Inferior parietal cortex (tissue), 1 donor: ENCODE results near the gene SKIL.

Source experiments
- DNase-seq: peaks from one replicate; pipeline ENCODE4 v3.0.0-alpha.2; 2016; ENCODE audit errors: extremely low spot score

The SKIL gene

DNA sequence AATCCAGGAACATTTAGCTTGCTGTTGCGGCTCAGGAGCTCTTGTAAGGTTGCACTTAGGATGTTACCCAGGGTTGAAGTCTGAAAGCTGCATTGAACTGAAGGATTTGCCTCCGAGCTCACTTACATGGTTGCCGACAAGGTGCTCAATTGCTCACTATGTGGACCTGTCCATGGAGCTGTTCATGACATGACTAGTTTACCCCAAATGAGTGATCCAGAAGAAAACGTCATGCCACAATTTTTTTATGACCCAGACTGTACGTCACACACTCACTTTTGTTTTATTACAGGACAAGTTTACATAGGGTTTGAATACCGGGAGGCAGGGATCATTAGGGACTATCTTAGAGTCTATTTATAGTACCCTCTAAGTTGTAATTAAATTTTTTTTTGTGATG, 40.2 kb downstream of the SKIL start:
- DNase-seq, result no peak

DNA sequence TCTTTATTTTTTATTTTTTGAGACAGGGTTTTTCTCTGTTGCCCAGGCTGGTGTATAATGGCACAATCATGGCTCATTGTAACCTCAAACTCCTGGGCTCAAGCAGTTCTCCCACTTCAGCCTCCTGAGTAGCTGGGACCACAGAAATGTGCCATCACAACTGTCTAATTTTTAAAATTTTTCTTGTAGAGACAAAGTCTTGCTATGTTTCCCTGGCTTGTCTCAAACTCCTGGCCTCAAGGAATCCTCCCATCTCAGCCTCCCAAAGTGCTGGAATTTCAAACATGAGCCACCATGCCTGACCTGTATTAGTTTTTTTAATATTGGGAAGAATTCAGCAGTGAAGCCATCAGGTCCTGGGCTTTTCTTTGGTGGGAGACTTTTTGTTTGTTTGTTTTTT, 47.6 kb downstream of the SKIL start:
- no peak for DNase-seq

DNA sequence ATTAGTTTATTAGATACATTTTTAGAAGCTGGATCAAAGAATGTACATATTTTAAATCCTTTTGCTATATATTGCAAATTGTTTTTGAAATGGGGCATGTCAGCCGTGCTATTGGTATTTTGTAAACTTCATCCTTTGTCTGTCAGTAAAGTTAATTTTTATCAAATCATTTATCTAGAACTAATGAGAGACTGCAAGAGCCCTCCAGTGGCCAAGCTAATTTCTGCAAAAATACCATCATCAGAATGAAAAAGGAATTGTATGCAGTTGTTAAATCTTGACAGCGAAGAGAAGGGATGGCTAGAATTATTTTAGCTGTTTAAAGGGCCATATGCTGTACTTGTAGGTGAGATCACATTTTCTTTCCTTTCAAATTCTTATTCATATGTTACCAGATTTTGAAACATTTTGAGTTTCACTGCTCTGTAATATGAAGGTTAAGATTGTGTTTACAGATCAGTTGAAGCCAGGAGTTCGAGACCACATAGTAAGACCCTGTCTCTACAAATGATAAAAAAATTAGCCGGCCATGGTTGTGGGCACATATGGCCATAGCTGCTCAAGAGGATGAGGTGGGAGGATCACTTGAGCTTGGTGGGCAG, 53.0 kb downstream of the SKIL start:
- DNase-seq, result peak; percentile 67

DNA sequence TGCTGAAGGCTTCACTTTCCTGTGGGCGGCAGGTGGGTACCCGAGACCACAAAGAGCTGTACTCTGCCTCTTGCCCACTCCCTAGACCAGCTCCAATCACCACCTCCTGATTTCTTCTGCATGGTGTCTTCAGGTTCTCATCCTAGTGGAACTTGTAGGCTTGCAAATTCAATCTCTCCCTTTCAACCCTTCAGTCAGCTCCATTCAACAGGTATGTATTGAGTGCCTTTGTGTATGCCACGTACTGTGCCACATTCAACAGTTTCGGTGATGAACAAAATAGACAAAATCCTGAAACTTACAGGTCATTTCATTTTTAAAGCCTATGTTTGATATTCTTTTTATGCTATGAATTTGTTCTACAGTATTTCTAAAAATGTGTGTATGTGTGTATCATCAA, 55.8 kb downstream of the SKIL start:
- DNase-seq, result no peak

DNA sequence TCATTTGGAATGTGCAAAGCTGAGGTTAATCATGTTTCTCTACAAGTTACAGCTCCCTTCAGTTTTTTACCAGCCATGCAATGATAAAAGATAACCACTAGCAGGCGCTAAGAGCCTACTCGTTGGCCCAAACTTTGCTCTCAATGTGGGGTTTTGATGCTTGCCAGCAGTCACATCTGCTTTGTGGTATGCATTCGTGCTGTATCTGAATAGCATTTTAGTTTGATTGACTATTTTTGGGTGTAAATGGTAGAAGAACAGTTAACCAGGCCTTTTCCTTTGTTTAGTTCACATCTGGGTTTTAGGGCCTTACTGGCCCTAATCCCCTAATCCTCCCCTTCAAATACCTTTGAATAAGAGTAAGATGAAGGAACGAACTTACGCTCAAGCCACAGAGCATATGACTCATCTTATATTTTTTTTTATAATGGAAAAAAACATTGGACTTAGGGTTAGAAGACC, 56.7 kb downstream of the SKIL start:
- peak; percentile 92 for DNase-seq

DNA sequence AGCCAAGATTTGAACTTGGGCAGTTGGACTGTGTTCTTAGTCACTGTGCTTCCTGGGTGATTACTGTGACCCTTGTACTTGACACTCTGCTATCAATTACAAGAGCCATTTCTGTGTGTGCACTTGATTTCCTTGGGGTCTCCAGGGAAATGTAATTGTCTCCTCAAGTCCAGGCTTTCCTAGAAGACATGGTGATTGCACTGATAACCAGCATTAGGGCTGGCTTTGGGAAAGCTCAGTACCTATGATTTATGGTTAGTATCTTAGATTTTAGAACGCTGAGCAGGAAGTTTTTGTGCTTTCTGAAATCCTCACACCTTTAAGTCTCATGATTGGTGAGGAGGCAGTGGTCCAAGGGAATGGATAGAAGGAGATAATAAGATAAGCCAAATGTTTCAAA, 59.6 kb downstream of the SKIL start:
- no peak for DNase-seq

DNA sequence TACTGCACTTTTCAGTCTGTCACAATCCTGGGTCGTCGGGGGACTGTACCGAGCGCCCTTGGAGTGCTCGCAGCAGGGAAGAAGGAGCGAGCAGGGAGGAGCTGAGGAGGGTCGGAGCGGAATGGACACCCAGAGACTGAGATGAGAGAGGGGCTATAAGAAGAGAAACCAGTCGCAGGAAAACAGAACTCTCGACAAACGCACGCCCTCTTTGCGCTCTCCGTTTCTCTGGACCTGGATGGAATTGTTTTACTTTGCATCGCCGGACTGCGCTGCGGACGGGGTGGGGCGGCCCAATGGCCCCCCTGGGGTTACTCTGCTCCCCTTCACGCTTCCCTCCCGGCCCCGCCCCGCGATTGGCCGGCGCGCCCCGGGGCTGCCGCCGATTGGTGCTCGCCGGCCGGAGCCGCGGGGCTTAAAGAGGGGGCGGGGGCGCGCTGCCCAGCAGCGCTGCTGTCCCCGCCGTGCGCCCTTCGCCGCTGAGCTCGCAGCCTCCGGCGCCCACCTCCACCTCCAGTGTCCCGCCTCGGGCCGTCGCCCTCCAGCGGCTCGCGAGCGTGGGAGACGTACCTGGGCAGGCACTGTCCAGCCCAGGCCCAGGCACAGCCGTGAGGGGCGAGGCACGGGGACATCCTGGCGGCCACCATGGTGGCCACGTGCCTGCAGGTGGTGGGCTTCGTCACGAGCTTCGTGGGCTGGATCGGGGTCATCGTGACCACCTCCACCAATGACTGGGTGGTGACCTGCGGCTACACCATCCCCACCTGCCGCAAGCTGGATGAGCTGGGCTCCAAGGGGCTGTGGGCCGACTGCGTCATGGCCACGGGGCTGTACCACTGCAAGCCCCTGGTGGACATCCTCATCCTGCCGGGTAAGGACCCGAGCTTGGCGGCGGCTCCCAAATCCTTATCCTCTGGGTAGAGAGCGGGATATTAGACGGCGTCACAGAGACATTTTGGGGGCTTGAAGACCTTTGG, 61.2 kb downstream of the SKIL start, which contains the start of gene CLDN11:
CLDN11 (plus strand) TSS at position 447 of the 977 bp plus-strand sequence; CDS start at position 646, 199 bp downstream.
- peak; percentile 60 for DNase-seq

DNA sequence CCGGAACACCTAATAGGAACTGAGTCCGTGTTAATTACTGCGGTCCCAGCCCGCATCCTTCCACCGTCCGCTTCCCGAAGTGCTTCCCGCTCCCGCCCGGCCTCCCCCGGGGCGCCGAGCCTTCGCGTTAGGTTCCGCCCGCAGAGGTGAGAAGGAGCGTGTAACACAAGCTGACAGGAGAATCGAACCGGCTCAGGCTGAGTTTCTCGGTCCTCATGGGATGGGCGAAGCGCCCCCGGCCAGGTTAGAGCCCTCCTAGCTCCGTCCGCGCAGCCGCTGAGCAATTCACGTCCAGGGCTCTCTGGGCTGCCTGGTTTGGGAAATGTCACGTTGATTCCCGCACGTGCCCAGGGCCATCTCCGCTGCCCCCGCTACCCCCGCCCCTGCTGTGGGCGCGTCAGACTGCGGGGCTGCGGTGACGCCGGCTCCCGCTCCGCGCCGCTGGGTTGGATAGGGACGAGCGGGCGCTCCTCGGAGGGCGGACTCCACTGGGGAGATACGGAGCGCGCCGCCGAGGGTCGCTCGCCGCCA, 62.1 kb downstream of the SKIL start:
- no peak for DNase-seq

DNA sequence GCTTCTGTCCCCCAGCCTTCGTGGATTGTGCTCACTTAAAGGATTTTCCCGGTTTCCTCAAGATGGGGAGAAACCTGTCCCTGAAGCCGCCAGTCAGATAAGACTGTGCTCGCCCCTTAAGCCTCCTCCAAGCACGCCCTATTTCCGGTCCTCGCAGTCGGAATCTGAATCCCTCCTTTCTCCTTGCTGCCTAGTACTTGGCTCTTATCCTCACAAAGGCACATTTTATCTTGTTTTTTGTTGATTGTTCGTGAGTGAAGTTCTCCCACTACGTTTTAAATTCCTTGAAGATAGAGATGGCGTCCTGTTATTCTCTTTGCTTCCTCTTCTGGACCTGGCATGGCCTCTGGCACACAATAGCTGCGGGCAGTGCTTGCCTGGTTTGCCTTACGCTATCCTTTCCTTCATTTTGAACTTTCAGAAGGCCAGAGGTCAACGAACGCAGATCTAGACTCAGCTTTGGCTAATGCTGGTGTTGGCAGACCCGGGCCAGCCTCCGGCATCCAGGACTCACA, 62.8 kb downstream of the SKIL start:
- no peak for DNase-seq

DNA sequence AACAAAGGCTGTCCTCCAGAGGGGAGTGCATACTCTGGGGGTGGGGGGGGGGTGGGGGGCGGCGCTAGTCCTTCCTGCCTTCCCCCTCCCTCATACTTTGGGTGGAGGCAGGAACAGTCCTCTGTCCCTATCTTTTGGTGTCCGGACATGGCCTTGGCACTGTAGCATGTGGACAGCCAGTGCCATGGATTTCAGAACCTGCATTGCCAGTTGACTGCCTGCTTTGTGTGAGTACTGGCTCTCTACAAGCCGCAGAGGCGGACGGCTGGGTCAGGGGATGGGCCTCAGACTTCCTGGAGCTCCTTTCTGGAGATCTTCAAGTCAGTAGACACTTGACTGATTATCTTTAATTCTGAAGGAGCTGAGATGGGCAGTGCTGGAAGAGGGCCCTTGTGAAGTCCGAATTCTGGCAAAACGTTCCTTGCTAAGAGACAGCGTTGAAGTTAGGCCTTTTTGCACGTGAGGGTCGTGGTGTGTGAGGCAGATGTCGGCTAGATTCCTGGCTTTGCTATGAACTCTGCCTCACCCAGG, 63.7 kb downstream of the SKIL start:
- peak; percentile 59 for DNase-seq

DNA sequence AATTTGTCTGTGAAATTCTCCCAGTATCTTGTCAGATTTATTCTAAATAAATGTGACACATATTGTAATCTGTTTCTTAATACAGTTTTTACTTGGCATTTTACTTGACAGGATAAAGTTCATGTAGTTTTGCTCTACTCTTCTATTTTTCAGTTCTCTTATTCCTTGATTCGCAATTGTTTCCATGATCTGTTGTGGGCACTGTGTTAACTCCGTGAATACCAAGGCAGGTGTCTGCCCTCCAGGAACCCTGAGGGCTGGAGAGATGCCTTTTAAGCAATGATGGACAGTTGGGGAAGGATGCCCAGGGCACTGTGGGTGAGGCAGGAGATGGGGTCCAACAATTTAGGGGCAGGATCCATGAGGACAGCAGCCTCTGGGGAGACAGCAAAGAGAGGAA, 64.2 kb downstream of the SKIL start:
- DNase-seq, result no peak

DNA sequence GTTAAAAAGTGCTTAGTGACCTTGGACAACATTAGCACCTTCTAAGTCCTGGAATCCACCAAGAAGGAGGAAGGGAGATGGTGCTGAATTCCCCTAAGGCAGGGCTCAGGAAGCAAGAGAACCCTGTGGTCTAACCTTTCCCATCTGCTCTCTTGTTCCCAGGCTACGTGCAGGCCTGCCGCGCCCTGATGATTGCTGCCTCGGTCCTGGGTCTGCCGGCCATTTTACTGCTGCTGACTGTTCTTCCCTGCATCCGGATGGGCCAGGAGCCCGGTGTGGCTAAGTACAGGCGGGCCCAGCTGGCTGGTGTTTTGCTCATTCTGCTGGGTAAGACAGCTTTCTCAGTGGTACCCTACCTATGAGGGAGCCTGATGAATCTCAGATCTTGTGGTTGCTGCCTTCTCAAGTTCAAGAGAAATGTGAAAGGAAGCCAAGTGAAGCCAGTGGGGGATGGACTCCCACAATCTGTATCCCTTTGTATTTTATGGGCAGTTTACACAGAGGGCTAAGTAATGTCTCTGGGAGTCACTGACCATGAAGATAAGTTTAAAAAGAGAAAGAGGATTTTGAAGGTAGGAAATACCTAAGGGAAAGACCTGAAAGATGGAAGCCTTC, 65.6 kb downstream of the SKIL start:
- no peak for DNase-seq

DNA sequence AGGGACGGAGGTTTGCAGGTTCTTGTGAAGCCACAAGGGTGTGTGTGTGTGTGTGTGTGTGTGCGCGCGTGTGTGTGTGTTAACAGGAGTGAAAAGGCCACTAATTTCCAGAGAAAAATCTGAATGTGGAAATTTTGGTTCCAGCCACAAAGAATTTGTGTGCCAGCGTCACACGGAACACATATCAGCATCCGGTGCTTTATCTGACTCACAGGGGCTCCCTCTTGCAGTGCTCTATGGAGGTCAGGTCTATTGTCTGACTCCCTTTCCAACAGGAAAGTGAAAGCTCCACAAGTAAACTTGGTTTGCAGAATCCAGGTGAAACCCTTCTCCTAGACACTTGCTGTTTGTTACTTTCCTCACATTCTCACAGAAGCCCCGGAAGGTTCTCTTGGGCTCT, 67.4 kb downstream of the SKIL start:
- DNase-seq, result no peak

DNA sequence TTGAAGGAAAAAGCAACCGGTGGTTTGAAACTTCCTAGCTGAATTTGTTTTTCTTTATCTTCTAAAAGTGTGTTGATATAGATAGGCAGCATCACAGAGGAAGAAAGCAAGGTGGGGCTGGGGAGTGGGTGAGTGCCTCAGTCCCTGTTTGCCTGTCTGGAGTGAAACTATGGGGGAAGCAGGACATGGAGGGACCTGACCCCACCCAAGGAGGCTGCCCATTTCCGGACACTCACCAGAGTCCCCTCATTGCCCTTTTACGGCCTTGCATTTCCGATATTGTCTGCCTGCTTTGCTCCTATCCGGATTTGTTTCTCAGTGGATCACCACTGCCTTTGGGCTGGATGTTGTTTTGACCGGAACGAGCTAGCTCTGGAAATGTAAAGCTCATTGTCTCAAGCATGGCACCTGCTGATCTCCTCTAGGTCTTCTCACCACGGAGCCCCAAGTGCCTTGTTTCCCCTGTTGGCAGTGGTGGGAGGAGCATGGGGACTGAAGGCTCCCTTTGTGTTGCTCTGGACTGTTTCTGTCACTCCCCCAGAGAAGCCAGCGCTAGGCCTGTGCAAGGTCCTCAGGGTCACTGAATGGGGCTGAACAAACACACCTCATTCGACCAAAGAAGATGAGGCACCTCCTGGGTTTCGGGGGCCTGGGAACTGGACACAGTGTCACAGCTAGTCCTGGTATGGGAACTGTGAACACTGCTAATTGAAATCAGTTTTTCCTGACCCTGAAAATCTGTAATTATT, 68.2 kb downstream of the SKIL start:
- peak; percentile 72 for DNase-seq

DNA sequence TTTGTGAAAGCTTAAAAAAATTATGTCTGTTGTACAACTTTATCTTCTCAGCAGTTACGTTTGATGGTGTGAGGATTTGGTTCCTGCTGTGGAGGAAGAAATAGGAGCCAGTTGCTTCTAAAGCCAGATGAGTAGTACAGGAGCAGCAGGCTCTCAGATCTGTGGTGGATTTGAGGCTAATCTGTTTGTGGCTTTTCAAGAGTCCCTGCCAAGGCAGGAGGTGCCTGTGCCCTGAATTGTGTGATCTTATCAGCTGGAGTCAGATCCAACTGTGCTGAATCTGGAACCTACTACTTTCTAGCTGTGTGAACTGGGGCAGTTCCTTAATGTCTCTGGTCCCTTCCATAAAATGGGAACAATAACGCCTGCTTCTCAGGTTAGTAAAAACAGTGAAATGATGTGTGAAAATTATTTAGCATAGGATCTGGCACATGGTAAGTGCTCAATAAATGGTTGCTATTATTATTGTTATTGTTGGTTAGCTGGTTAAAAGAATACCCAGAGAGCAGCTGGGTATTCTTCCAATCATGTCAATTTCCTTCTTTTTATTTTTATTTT, 68.8 kb downstream of the SKIL start:
- DNase-seq, result no peak

DNA sequence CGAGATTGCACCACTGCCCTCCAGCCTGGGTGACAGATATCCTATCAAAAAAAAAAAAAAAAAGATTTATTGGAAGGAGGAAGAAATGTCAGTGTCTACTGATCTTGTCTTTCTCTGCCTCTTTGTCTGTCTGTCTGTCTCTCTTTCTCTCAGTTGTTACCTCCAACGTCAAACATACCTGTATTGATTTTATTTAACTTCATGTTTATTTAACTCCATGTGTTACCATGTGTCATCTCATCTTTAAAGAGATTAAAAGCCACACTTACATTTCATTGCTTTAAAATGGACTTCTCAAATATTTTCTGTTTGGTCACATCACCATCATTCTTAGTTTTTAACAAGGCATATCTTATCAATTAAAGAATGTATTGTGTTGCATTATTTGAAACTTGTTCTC, 70.6 kb downstream of the SKIL start:
- no peak for DNase-seq

DNA sequence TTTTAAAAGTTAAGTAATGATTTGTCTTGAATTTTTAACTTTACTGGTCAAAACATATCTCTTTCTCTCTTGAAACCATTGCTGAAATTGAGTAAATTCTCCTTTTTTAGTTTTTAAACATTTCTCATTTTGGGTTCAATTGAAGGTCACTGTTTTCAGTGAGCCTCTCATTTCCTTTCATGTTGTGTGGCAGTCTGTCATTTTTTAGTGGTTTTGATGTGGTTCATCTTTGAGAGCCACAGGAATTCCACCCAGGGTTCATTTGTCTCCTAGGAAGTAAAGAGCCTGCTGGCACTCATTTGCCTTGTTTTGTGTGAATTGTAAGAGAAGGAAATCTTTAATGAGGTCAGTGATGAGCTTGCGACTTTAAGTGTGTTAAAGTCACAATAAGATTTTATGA, 71.5 kb downstream of the SKIL start:
- DNase-seq, result no peak

DNA sequence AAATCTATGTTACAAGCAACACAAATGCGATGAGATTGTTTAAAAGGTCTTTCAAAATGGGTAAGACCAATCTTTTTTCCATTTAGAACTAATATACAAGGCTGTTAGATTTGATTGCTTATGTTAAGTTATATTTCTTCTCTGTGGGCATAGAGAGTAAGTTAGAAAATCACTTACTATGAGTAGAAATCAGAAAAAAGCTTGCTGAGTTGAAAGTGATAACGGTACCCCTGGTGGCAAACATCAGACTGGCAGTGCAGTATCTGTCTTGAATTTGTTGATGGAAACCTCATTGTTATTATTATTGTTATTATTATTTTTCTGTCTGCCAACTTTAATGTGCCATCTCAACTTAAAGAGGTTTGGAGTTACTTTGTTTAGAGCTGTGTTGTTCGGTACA, 73.5 kb downstream of the SKIL start:
- DNase-seq, result no peak

DNA sequence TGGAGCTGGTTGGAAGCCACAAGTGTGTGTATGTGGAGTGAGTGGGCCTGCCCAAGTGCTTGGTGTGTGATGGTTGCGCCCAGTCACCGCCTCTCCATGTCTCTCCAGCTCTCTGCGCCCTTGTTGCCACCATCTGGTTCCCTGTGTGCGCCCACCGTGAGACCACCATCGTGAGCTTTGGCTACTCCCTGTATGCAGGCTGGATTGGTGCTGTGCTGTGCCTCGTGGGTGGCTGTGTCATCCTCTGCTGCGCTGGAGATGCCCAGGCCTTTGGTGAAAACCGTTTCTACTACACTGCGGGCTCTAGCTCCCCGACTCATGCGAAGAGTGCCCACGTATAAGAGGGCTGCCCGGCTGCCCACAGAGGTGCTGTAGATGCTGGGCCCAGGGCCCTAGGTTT, 74.9 kb downstream of the SKIL start:
- DNase-seq, result no peak

DNA sequence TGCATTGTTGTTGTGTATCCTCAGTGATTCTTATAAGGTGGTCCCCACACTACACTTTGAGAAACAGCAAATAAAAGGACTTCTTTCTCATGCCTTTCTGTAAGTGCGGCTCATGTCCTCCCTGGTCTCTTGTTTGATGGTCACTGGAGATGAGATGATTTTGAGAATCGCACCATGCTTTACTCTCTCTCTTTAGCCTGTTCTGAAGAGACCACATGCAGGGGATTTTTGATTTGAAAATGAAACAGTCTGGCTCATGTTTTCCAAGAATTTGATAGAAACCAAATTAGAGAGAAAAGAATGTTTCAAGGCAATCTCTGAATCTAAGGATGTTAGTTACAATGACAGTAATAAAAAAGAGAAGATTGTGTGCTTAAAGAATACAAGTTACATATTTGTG, 79.2 kb downstream of the SKIL start:
- DNase-seq, result no peak

DNA sequence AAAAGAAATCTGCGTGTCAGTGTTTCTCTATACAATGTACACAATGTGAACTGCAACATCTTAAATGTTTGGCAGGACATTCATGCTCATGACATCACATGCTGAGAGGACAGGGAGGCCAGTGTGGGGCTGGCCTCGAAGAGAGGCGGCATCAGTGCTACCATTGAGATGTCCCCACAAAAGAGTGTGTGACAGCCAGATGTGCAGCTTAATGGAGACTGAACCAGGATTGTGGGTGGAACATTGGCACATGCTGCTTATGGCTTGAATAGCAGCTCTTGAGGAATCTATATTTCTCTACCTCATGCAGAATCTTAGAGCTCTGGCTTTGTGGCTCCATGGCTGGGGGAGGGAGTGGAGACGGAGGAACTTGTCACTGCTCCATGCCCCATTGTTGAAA, 79.7 kb downstream of the SKIL start:
- DNase-seq, result peak; percentile 84
